Urothelium cell line (cell line): Measurements from ENCODE around the gene PLK4.
"Not testable (repeated sequence)": the region's sequence is repeated elsewhere in the genome, so short reads cannot be mapped to it uniquely, and the experiment has no call there.

Source experiments
- DNase-seq: peaks from one replicate; pipeline ENCODE4 v3.0.0; 2011; ENCODE audit warnings: low spot score, mixed read lengths
- FAIRE-seq: peaks from 2 replicates; lab custom pipeline; 2011; peaks lifted over from hg19 to GRCh38; lab: Jason Lieb, UNC

PLK4 gene

DNA sequence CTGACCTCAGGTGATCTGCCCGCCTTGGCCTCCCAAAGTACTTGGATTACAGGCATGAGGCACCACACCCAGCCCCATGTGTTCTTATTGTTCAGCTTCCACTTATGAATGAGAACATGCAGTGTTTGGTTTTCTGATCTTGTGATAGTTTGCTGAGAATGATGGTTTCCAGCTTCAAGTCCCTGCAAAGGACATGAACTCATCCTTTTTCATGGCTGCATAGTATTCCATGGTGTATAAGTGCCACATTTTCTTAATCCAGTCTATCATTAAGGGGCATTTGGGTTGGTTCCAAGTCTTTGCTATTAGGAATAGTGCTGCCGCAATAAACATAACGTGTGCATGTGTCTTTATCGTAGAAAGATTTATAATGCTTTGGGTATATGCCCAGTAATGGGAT is 19.0 kb downstream of the PLK4 start:
- not testable (repeated sequence) for DNase-seq, FAIRE-seq

GRCh38 chr4:127905029-127905428 is 24.3 kb downstream of the PLK4 start:
- FAIRE-seq (no peak), DNase-seq (no peak)

- no peak for FAIRE-seq
Observed at GRCh38 chr4:127916512-127916911, 35.8 kb downstream of the PLK4 start.

DNA sequence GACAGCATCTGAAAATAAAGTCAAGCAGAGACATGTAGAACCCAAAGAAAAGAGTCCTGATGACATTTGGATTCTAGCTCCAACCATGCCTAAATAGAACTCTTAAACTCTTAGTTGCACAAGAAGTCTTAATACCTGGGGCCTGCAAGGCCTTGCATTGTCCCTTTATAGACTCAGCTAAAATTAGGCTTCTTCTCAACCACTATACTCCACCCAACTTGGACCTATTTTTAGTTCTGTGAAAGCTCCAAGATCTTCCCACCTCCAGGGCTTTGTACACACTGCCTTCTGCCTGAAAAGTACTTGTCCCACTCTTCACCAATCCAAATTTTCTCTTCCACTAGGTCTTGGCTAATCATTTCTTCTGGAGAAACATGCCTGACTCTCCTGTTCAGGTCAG is 36.5 kb downstream of the PLK4 start:
- DNase-seq (no peak), FAIRE-seq (no peak)

More at GRCh38 chr4:127916512-127916911, 35.8 kb downstream of the PLK4 start:
- DNase-seq, result no peak

DNA sequence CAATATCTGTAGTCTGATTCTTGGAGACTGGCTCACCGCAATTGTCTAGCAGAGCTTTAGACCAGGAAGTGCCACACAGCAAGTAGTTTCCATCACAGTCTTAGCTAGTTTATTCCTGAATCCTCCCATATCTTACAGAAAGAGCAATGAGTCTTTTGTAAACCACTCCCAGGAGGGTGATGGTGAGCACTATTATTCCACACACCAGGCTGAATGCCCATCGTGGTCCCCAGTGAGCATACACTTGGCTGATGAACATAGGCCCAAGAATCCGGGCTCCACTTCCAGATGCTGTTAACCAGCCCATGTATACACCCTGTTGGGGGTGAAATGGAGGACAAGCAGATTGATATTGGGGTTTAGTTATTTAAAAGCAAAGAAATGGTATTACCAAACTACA is 39.8 kb downstream of the PLK4 start:
- no peak for DNase-seq

GRCh38 chr4:127922226-127922625 is 41.5 kb downstream of the PLK4 start:
- FAIRE-seq, result no peak

More for the DNA sequence above, 39.8 kb downstream of the PLK4 start:
- no peak for FAIRE-seq

DNA sequence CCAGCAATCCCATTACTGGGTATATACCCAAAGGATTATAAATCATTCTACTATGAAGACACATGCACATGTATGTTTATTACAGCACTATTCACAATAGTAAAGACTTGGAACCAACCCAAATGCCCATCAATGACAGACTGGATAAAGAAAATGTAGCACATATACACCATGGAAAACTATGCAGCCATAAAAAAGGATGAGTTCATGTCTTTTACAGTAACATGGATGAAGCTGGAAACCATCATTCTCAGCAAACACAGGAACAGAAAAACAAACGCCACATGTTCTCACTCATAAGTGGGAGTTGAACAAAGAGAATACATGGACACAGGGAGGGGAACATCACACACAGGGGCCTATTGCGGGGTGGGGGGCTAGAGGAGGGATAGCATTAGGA is 45.0 kb downstream of the PLK4 start:
- FAIRE-seq, result not testable (repeated sequence)

More at GRCh38 chr4:127922226-127922625, 41.5 kb downstream of the PLK4 start:
- DNase-seq, result no peak

DNA sequence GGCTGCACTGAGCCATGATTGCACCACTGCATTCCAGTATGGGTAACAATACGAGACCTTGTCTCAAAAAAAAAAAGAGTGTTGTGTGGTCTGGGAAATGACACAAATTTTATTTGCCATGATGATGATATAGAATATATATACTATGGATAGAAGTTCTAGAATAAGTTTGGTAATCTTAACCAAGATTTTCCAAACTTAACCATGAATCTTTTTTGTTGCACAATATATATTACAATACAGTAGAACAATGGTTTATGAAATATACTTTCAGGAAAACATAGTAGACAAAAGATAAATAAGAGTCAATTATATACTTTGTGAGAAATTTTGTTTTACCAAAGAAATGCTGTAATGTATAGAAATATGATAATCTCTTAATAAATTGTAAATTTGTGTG is 49.5 kb downstream of the PLK4 start:
- FAIRE-seq (no peak), DNase-seq (no peak)

More for the DNA sequence above, 45.0 kb downstream of the PLK4 start:
- DNase-seq, result not testable (repeated sequence)

DNA sequence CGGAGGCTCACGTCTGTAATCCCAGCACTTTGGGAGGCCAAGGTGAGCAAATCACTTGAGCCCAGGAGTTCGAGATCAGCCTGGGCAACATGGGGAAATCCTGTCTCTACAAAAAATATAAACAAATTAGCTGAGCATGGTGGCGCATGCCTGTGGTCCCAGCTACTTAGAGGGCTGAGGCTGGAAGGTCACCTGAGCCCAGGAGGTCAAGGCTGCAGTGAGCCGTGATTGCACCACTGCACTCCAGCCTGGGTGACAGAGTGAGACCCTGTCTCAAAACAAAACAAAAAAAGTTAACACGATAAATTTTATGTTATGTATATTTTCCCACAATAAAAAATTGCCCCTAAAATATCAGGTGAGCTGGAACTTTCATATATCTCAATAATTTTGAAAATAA is 51.1 kb downstream of the PLK4 start:
- not testable (repeated sequence) for DNase-seq, FAIRE-seq

- DNase-seq (no peak), FAIRE-seq (no peak)
Observed at GRCh38 chr4:127936974-127937373, 56.3 kb downstream of the PLK4 start.
